Liver (tissue), 9 donors: ENCODE results near the gene DUSP16. TPM values are rescaled to one million over a fixed set of nuclear protein-coding genes. Genes with fewer than 3 reads are reported as not detected.

Experiments used
- DNase-seq: peaks from one replicate; pipeline ENCODE4 v3.0.0-alpha.2; 2017; ENCODE audit warnings: low spot score
- H3K27ac ChIP-seq, 2 donors: one replicate each; pipeline ENCODE4 v1.7.0; 2013; ENCODE audit warnings: inconsistent platforms in 2 of 2, low read length in 2 of 2, control low read depth in 1 of 2, low read depth in 1 of 2, mild to moderate bottlenecking in 1 of 2
- H3K27me3 ChIP-seq, 4 donors: one replicate each; pipeline versions ENCODE4 v1.6.1 to v1.7.0; 2013; ENCODE audit warnings: low read length in 3 of 4, inconsistent platforms in 1 of 4, mild to moderate bottlenecking in 1 of 4, moderate library complexity in 1 of 4; ENCODE audit not compliant: control insufficient read depth in 4 of 4, insufficient read depth in 4 of 4
- H3K36me3 ChIP-seq, 4 donors: one replicate each; pipeline versions ENCODE4 v1.6.1 to v1.7.0; 2013; ENCODE audit warnings: low read length in 3 of 4, mild to moderate bottlenecking in 3 of 4, low read depth in 1 of 4, moderate library complexity in 1 of 4; ENCODE audit not compliant: control insufficient read depth in 4 of 4, insufficient read depth in 3 of 4
- H3K4me1 ChIP-seq, 4 donors: one replicate each; pipeline versions ENCODE4 v1.6.1 to v1.7.0; 2013; ENCODE audit warnings: low read length in 3 of 4, mild to moderate bottlenecking in 3 of 4, moderate library complexity in 1 of 4; ENCODE audit not compliant: control insufficient read depth in 4 of 4, insufficient read depth in 4 of 4
- H3K4me3 ChIP-seq, 3 donors: one replicate each; pipeline versions ENCODE4 v1.6.1 to v1.7.0; 2013; ENCODE audit warnings: low read length in 3 of 3, control low read depth in 1 of 3, low read depth in 1 of 3, mild to moderate bottlenecking in 1 of 3
- H3K9ac ChIP-seq, 2 donors: one replicate each; pipeline ENCODE4 v1.7.0; 2013; ENCODE audit warnings: low read length in 2 of 2, mild to moderate bottlenecking in 2 of 2, moderate library complexity in 2 of 2, control low read depth in 1 of 2, low read depth in 1 of 2
- H3K9me3 ChIP-seq, 4 donors: one replicate each; pipeline versions ENCODE4 v1.6.1 to v1.7.0; 2013; ENCODE audit warnings: low read length in 3 of 4; ENCODE audit not compliant: control insufficient read depth in 4 of 4
- EGR1 ChIP-seq, 2 donors: IDR thresholded peaks; 2 replicates each; pipeline ENCODE4 v1.6.1; 2016 to 2018; ENCODE audit warnings: antibody characterized with exemption in 2 of 2, low read depth in 2 of 2
- FOXA1 ChIP-seq: IDR thresholded peaks from 2 replicates; pipeline ENCODE4 v1.6.1; 2016; ENCODE audit warnings: antibody characterized with exemption
- FOXA2 ChIP-seq: IDR thresholded peaks from 2 replicates; pipeline ENCODE4 v1.6.1; 2016; ENCODE audit warnings: antibody characterized with exemption
- GABPA ChIP-seq, 2 donors: IDR thresholded peaks in 1 of 2; conservative IDR thresholded peaks in 1 of 2; 2 replicates each; pipeline ENCODE4 v1.6.1; 2016; ENCODE audit warnings: antibody characterized with exemption in 2 of 2, mild to moderate bottlenecking in 1 of 2, moderate library complexity in 1 of 2
- HNF4G ChIP-seq: IDR thresholded peaks from 2 replicates; pipeline ENCODE4 v1.6.1; 2016; ENCODE audit warnings: antibody characterized with exemption
- JUND ChIP-seq, 2 donors: IDR thresholded peaks; 2 replicates each; pipeline ENCODE4 v1.6.1; 2016; ENCODE audit warnings: antibody characterized with exemption in 2 of 2
- NR2F2 ChIP-seq: IDR thresholded peaks from 2 replicates; pipeline ENCODE4 v1.6.1; 2016; ENCODE audit warnings: antibody characterized with exemption
- RAD21 ChIP-seq, 2 donors: IDR thresholded peaks; 2 replicates each; pipeline ENCODE4 v1.6.1; 2016; ENCODE audit warnings: antibody characterized with exemption in 2 of 2, mild to moderate bottlenecking in 2 of 2
- RXRA ChIP-seq, 2 donors: IDR thresholded peaks; 2 replicates each; pipeline ENCODE4 v1.6.1; 2017 to 2018; ENCODE audit warnings: antibody characterized with exemption in 2 of 2, mild to moderate bottlenecking in 1 of 2
- SP1 ChIP-seq: IDR thresholded peaks from 2 replicates; pipeline ENCODE4 v1.6.1; 2018; ENCODE audit warnings: antibody characterized with exemption, mild to moderate bottlenecking
- TAF1 ChIP-seq: conservative IDR thresholded peaks from 2 replicates; pipeline ENCODE4 v1.6.1; 2016; ENCODE audit warnings: antibody characterized with exemption, mild to moderate bottlenecking
- YY1 ChIP-seq: IDR thresholded peaks from 2 replicates; pipeline ENCODE4 v1.6.1; 2016; ENCODE audit warnings: antibody characterized with exemption, mild to moderate bottlenecking
- WGBS: extraction: QIAGEN DNeasy Blood & Tissue Kit; methylation state at CpG from one replicate; pipeline ENCODE4 v1.1.7; 2013; 5-methylcytosine and 5-hydroxymethylcytosine counted together
- polyA plus RNA-seq, 2 donors: library from polyadenylated mRNA; stranded (reverse) in 1 of 2; unstranded in 1 of 2; fragments of 200-250 nt in 1 of 2; fragments of >200 nt in 1 of 2; fragmentation: Nextera tagmentation in 1 of 2; extraction: Ambion mirVana in 1 of 2; gene quantifications; one replicate each; pipeline versions ENCODE4 v1.2.1 to v1.2.3, GENCODE V29; 2013 to 2015
- total RNA-seq, 2 donors: library from RNA; depleted of rRNA; stranded (reverse); fragments of >200 nt; gene quantifications; one replicate each; pipeline ENCODE4 v1.2.3, GENCODE V29; 2014
- TF ChIP-seq, protein P1 (sequence below): fragments of 150-350 bp; IDR thresholded peaks from 2 replicates; pipeline ENCODE4 v1.5.1; 2017; ENCODE audit warnings: improper control_type of control experiment, low read depth, low read length; ENCODE audit not compliant: missing input control
- TF ChIP-seq, protein P2 (sequence below): IDR thresholded peaks from 2 replicates; pipeline ENCODE4 v1.6.1; 2016; ENCODE audit warnings: antibody characterized with exemption
- TF ChIP-seq, protein P3 (sequence below): IDR thresholded peaks from 2 replicates; pipeline ENCODE4 v1.6.1; 2016; ENCODE audit warnings: antibody characterized with exemption
- TF ChIP-seq, protein P4 (sequence below): IDR thresholded peaks from 2 replicates; pipeline ENCODE4 v1.6.1; 2016; ENCODE audit warnings: antibody characterized with exemption, mild to moderate bottlenecking
- TF ChIP-seq, protein P5 (sequence below): IDR thresholded peaks from 2 replicates; pipeline ENCODE4 v1.6.1; 2016; ENCODE audit warnings: antibody characterized with exemption
- donor health status: healthy.
- donor health status: healthy.
- donor health status: healthy.
- donor health status: healthy.
- donor health status: healthy.

DUSP16 gene
- total and polyA plus RNA-seq, 4 donors, result 7.8 to 56.4 (median 19.1) TPM

DNA sequence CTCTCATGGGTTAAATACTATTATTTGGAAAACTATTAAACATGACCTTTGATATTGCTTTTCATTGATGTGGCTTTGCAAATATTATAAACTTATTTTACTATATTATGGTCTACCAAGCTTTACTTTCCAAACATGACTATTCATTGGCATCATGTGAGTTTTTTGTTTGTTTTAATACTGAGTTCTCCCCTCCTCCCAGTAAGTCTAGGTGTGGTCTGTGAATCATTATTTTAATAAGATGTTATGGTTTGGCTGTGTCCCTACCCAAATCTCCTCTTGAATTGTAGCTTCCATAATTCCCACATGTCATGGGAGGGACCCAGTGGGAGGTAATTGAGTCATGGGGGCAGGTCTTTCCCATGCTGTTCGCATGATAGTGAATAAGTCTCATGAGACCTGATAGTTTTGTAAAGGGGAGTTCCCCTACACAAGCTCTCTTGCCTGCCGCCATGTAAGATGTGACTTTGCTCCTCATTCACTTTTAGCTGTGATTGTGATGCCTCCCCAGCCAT lies 125.8 kb downstream of the DUSP16 start:
- TF ChIP-seq, protein P1, sequence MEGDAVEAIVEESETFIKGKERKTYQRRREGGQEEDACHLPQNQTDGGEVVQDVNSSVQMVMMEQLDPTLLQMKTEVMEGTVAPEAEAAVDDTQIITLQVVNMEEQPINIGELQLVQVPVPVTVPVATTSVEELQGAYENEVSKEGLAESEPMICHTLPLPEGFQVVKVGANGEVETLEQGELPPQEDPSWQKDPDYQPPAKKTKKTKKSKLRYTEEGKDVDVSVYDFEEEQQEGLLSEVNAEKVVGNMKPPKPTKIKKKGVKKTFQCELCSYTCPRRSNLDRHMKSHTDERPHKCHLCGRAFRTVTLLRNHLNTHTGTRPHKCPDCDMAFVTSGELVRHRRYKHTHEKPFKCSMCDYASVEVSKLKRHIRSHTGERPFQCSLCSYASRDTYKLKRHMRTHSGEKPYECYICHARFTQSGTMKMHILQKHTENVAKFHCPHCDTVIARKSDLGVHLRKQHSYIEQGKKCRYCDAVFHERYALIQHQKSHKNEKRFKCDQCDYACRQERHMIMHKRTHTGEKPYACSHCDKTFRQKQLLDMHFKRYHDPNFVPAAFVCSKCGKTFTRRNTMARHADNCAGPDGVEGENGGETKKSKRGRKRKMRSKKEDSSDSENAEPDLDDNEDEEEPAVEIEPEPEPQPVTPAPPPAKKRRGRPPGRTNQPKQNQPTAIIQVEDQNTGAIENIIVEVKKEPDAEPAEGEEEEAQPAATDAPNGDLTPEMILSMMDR, result no peak
- TF ChIP-seq TAF1 (no peak), EGR1 (IDR thresholded peaks at IDR 0.05; ENCODE audit: low read depth in 2 of 2) (no peak), JUND (IDR thresholded peaks at IDR 0.05) (no peak)
- TF ChIP-seq, protein P2, sequence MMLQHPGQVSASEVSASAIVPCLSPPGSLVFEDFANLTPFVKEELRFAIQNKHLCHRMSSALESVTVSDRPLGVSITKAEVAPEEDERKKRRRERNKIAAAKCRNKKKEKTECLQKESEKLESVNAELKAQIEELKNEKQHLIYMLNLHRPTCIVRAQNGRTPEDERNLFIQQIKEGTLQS, result no peak
- WGBS, result 96% methylated on average over 2 of the region's 2 CpGs
- no peak overlapping the region for H3K27ac ChIP-seq
- no peak for DNase-seq
- H3K36me3 ChIP-seq, result peaks cover 0 to 2% (median 0%) of the 10 kb centered on the region in 4 donors
- peaks cover 2 to 19% (median 3%) of the 10 kb centered on the region in 4 donors for H3K4me1 ChIP-seq
- H3K4me3 ChIP-seq, result no peak overlapping the region
- H3K9ac ChIP-seq, result no peak overlapping the region
- no peaks in the 10 kb centered on the region for H3K9me3 ChIP-seq
- H3K27me3 ChIP-seq, result no peaks in the 10 kb centered on the region

DNA sequence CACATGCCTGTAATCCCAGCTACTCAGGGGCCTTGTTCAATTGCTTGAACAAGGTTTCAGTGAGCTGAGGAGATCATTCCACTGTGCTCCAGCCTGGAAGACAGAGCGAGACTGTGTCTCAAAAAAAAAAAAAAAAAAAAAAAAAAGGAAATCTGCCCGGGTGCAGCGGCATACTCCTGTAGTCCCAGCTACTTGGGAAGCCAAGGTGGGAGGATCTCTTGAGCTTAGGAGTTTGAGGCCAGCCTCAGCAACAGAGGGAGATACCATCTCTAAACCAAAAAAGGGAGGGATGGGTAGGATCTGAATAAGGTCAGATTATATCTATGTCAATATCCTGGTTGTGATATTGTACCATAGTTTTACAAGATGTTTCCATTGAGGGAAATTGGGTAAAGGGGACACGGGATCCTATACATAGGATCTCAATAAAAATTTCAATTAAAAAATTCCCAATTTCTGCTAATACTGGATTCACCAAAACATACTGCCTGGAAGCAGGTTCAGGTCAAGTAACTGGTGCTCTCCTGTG lies 129.4 kb downstream of the DUSP16 start:
- 90% methylated on average over 4 of the region's 4 CpGs for WGBS
- H3K27ac ChIP-seq, result no peak overlapping the region
- H3K9ac ChIP-seq, result no peak overlapping the region
- no peak overlapping the region for H3K4me3 ChIP-seq
- TF ChIP-seq YY1 (no peak), NR2F2 (no peak), FOXA1 (no peak), EGR1 (IDR thresholded peaks at IDR 0.05; ENCODE audit: low read depth in 2 of 2) (no peak), RXRA (IDR thresholded peaks at IDR 0.05) (no peak), GABPA (IDR thresholded peaks at IDR 0.05 in 1 of 2, conservative IDR thresholded peaks at IDR 0.05 in 1 of 2) (no peak), SP1 (no peak), TAF1 (no peak), RAD21 (IDR thresholded peaks at IDR 0.05) (no peak), JUND (IDR thresholded peaks at IDR 0.05) (no peak), HNF4G (no peak), FOXA2 (no peak)
- TF ChIP-seq, protein P3, sequence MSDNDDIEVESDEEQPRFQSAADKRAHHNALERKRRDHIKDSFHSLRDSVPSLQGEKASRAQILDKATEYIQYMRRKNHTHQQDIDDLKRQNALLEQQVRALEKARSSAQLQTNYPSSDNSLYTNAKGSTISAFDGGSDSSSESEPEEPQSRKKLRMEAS, result no peak
- TF ChIP-seq, protein P2, result no peak
- TF ChIP-seq, protein P4, sequence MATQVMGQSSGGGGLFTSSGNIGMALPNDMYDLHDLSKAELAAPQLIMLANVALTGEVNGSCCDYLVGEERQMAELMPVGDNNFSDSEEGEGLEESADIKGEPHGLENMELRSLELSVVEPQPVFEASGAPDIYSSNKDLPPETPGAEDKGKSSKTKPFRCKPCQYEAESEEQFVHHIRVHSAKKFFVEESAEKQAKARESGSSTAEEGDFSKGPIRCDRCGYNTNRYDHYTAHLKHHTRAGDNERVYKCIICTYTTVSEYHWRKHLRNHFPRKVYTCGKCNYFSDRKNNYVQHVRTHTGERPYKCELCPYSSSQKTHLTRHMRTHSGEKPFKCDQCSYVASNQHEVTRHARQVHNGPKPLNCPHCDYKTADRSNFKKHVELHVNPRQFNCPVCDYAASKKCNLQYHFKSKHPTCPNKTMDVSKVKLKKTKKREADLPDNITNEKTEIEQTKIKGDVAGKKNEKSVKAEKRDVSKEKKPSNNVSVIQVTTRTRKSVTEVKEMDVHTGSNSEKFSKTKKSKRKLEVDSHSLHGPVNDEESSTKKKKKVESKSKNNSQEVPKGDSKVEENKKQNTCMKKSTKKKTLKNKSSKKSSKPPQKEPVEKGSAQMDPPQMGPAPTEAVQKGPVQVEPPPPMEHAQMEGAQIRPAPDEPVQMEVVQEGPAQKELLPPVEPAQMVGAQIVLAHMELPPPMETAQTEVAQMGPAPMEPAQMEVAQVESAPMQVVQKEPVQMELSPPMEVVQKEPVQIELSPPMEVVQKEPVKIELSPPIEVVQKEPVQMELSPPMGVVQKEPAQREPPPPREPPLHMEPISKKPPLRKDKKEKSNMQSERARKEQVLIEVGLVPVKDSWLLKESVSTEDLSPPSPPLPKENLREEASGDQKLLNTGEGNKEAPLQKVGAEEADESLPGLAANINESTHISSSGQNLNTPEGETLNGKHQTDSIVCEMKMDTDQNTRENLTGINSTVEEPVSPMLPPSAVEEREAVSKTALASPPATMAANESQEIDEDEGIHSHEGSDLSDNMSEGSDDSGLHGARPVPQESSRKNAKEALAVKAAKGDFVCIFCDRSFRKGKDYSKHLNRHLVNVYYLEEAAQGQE, result no peak
- TF ChIP-seq, protein P1, result no peak
- TF ChIP-seq, protein P5, sequence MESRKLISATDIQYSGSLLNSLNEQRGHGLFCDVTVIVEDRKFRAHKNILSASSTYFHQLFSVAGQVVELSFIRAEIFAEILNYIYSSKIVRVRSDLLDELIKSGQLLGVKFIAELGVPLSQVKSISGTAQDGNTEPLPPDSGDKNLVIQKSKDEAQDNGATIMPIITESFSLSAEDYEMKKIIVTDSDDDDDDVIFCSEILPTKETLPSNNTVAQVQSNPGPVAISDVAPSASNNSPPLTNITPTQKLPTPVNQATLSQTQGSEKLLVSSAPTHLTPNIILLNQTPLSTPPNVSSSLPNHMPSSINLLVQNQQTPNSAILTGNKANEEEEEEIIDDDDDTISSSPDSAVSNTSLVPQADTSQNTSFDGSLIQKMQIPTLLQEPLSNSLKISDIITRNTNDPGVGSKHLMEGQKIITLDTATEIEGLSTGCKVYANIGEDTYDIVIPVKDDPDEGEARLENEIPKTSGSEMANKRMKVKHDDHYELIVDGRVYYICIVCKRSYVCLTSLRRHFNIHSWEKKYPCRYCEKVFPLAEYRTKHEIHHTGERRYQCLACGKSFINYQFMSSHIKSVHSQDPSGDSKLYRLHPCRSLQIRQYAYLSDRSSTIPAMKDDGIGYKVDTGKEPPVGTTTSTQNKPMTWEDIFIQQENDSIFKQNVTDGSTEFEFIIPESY, result no peak
- no peaks in the 10 kb centered on the region for H3K9me3 ChIP-seq
- no peaks in the 10 kb centered on the region for H3K27me3 ChIP-seq
- H3K36me3 ChIP-seq, result peaks cover 0 to 2% (median 0%) of the 10 kb centered on the region in 4 donors
- H3K4me1 ChIP-seq, result peaks cover 0 to 7% (median 0%) of the 10 kb centered on the region in 4 donors
- no peak for DNase-seq
